AG10803 (cell line): ENCODE results near the gene KMT2C.

ENCODE experiments used
- DNase-seq: peaks from one replicate; pipeline ENCODE4 v3.0.0; 2010; ENCODE audit warnings: low read depth
- H3K4me3 ChIP-seq: 2 replicates; pipeline ENCODE4 v1.5.1; 2011; ENCODE audit warnings: mild to moderate bottlenecking, low read length, control low read depth
- CTCF ChIP-seq: conservative IDR thresholded peaks from 2 replicates; pipeline ENCODE4 v1.5.1; 2011; ENCODE audit warnings: mild to moderate bottlenecking, low read length, control low read depth, inconsistent platforms

KMT2C gene

GRCh38 chr7:152370297-152370696 lies 65.5 kb downstream of the KMT2C start:
- TF ChIP-seq CTCF = no peak
- no peak overlapping the region for H3K4me3 ChIP-seq
- no peak for DNase-seq

GRCh38 chr7:152369518-152369917 lies 66.3 kb downstream of the KMT2C start:
- no peak for DNase-seq
- no peak for TF ChIP-seq CTCF
- no peak overlapping the region for H3K4me3 ChIP-seq

DNA sequence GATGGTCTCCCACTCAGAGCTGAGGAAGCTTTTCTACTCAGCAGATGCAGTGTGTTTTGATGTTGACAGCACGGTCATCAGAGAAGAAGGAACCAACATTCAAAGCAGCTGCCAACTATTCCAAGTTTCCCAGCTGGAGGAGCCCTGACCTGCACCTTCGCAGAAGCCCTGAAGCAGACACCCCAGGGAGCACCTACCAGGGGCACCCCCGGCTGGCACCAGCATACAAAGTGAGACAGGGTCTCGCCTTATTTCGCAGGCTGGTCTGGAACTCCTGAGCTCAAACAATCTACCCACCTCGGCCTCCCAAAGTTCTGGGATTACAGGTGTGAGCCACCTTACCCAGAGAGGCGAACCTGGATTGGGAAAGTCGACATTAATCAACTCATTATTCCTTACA lies 68.6 kb downstream of the KMT2C start:
- no peak overlapping the region for H3K4me3 ChIP-seq
- no peak for DNase-seq
- TF ChIP-seq CTCF = no peak

- no peak for TF ChIP-seq CTCF
- H3K4me3 ChIP-seq = no peak overlapping the region
- no peak for DNase-seq
Measured at GRCh38 chr7:152366662-152367061, 69.1 kb downstream of the KMT2C start.

DNA sequence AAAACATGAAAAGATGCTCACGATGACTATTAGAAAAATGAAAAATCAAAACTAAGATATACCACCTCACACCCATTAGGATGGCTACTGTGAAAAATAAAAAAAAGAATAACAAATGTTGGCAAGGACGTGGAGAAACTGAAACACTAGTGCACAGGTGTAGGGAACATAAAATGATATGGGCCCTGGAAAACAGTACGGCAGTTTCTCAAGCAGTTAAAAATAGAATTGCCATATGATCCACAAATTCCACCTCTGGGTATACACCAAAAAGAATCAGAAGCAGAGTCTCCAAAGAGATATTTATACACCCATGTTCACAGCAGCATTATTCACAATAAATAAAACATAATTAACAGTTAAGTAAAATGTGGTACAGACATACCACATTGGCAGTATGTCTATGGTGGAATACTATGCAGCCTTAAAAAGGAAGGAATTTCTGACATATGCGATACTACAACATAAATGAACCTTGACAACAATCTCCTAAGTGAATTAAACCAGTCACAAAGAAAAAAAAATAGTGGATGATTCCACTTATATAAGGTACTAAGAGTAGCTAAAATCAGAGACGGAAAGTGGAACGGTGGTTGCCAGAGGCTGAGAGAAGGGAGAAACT lies 69.7 kb downstream of the KMT2C start:
- no peak for TF ChIP-seq CTCF
- no peak for DNase-seq
- no peak overlapping the region for H3K4me3 ChIP-seq

DNA sequence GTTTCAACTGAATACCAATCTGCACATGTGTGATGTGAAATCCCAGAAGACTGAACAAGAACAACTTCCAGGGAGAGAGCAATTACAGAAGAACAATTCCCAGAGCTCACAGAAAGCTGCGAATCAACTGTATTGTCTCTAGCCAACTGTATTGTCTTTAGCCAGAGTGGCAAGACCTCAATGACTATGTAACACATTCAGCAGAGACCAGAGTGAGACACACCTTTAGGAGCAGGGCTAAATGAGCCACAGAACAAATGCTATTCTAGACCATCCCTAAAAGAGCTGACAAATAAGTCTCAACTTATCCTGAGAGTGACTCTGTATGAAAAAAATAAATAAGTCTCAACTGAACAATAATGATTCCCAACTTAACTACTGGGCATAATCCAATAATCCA lies 72.0 kb downstream of the KMT2C start:
- H3K4me3 ChIP-seq = no peak overlapping the region
- DNase-seq = no peak
- no peak for TF ChIP-seq CTCF

DNA sequence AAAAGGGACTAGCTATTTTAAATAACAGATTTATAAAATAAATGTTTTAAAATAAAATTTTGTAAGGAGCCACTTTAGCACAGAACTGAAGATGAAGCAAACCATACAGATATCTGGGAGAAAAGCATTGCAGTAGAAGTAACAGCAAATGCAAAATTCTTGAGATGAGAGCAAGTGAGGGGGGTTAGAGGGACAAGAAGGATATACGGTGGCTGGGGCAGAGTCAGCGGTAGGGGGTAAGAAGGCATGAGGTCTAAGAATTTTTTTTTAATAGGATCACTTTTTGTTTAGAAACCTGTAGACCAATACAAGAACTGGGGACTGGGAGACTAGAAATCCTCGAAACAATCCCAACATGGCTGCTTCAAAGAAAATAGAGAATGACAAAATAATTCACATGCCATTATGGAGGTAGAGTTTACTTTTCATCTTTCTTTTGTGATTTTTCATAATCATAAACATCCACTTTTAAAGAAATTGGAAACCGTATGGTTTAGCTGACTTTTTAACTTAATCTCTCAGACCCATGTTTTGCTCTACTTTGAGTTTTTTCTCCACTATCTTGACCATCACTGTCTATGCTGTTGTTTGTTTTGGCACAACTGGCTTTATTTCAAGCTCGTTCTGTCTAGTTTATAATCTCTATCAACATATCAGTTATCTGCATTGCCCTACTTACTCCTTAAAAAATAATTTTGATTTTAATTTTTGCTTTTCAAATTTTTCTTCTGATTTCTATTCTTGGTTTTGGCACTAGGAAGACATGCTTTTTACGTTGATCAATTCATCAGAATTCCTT lies 73.5 kb downstream of the KMT2C start:
- no peak overlapping the region for H3K4me3 ChIP-seq
- DNase-seq = no peak
- no peak for TF ChIP-seq CTCF
